NCI-H2081 (cell line): ENCODE data around the gene ELFN2.

Experiments
- DNase-seq, 2 experiments: peaks; one replicate each; lab custom pipeline; 2025; lab: John Stamatoyannopoulos, UW

ELFN2 gene

DNA sequence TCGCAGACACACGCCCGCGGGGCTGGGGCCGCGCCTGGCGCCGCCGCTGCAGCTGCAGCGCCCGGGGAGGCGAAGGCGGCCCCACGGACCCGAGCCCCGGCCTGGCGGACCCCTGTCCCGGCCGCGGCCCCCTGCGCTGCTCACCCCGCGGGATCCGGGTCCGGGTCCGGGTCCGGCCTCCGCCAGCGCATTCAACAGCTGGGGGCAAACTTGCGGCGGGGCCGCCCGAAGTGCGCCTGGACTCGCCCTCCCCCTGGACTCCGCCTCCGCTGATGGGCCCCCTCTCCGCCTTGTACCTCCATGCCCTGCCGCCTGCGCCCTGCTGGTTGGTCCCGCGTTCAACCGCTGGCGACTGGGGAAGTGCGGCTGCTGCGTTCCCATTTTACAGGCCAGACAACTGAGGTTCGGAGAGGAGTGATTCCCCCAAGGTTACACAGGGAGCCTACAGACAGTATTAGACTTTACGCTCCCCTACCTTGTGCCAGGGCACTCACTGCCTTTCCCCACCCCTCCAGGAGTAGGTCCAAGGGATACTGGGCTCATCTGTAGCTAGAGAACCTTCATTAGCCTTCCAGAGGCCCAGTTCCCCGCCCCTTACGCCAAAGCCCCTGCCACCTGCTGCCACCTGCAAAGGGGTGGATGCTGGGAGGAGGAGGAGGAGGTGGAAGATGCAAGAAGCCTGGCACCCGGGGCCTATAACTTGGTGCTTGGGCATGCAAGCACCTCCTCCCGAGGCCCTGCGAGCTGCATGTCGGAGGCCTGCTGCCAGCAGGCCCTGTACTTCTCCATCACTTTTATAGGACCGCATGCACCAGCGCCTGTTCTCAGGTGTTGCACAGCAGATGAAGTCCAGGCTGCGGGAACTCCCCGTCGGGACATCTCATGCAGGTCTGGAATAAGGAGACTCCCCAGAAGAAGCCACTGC lies 694 bp upstream of the ELFN2 start:
- no peak for DNase-seq

DNA sequence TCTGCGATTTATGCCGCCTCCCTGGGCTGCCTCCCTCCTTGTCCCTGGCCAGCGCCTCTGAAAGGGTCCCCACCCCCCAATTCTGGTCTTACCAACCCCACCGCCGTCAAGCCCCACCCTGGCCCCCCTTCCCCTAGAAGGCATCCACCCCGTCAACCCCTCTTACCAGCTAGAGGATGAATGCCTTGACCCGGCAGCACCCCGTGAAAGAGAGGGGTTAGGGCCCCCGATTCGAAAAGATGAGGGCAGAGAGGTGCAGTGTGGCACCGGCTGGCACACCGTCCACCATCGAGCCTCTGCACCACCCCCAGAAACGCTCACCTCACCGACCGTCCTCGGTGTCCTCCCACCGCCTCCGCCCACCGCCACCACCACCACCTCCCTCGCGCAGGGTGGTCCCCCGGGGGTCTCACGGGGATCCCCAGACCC lies 559 bp downstream of the ELFN2 start:
- DNase-seq = no peak

DNA sequence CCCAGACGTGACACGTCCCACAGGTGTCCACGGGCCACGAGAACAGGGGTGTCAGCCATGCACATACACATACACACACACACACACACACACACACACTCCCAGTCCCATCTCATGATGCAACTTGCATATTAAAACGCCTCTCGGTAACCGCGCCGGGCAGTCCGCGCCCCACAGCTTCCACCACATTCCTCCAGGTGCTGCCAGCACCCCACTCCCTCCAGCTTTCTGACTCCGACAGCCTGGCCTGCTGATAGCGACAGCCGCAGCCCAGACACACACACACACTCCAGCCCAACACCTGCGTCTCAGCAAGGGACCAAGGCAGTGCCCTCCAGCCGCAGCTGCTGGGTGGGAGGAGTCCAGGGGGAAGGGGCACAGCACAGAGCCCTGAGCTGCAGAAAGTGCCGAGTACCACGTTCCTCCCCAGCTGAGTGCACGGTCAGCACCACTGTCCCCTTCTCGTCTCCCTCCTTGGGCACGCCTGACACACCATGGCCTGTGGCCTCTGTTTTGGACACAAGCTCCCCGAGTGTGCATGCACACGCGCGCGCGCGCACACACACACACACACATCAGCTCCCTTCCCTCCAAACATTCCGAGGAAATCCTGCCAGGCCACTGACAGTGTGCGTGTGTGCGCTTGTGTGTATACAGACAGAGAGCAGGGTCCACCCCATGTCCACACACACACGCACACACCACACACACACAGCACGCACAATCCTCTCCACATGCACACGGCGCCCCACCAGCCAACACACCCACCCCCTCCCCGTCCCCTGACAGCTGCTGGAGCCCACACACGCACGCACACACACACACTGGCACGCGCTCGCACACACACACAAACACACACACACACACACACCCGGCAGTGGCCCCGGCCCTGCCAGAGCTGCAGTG lies 1.2 kb downstream of the ELFN2 start:
- DNase-seq = peak in 1 of 2 experiments; percentile 18

DNA sequence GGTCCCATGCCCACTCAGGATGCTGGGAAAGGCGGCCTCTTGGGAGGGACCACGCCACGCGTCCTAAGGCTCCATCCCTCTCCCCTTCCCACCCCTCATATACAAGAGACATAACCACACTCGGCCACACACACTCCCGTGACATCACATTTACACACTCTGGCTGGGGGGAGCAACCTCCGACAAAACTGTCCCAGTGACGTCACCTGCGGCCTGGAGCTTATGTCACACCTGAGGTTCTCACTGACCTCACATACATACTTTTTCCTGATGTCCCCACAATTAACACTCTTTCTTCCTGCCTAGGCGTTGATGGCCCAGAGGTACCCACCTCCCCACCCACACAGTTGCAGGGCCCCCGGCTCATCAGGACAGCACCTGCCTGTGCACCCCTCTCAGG lies 1.9 kb downstream of the ELFN2 start:
- no peak for DNase-seq

DNA sequence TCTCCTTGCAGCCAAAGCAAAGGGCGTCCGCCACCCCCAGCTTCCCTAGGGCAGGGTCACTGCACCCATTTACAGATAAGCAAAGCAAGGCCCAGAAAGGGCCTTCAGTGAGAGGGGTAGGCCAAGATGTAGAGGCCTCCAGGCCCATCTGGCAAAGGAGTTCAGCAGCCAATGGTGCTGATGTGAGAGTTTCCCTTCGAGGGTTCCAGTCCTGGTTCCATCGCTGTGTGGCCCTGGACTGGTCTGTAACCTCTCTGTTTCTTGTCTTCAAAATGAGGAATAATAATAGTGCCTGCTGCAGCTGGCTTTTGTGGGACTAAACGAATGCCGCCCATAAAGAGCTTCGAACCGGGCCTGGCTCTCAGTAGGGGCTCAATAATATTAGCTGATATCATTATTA lies 4.0 kb downstream of the ELFN2 start:
- no peak for DNase-seq

DNA sequence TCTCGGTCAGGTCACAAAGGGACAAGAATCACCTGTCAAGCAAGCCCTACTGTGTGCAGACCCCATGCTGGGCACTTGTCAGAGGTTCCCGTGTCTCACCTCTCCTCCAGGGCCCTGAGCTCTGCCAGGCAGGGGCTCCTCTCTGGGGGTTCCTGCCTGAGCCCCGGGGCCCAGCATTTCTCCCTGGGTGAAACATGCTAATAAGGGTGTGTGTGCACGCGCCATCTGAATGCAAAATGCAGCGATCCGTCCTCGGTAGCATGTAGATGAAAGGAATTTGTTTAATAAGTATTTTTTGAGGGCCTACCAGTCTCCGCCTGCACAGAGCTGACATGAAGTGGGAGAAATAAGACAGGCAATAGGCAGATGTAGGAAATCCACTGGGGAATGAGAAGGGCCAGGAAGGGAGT lies 5.8 kb downstream of the ELFN2 start:
- no peak for DNase-seq

DNA sequence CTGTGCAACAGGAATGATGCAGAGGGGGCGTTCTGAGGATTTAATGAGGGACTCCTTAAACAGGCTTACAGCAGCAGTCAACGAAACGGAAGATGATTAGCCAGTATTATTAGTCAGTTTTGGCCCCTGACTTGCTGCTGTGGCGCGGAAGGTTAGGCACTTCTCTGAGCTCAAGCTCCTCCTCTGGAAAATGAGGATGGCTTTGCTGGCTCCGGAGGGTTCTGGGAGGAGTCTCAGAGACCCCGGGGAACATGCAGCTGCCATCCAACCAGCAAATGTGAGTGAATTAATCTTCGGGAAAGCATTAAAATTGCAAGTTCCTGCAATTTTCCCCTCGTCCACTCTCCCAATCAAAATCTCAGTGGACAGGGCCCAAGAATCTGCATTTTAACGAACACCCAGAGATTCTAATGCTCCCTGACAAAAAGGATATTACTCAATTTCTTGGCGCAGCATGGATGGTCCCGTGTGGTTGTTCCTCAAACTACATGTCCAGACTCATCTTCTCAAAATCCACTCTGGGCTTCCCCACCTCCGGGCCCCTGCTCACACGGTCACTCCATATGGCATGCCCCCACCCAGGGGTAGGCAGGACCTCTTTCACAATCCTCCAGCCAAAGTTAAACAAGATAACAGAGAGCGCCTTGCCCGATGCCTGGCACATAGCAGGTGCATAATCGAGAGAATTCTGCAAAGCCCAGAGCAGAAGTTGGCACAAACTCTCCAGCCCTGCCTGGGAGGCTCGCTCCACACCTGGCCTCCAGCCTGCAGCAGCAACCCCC lies 6.4 kb downstream of the ELFN2 start:
- DNase-seq = no peak

DNA sequence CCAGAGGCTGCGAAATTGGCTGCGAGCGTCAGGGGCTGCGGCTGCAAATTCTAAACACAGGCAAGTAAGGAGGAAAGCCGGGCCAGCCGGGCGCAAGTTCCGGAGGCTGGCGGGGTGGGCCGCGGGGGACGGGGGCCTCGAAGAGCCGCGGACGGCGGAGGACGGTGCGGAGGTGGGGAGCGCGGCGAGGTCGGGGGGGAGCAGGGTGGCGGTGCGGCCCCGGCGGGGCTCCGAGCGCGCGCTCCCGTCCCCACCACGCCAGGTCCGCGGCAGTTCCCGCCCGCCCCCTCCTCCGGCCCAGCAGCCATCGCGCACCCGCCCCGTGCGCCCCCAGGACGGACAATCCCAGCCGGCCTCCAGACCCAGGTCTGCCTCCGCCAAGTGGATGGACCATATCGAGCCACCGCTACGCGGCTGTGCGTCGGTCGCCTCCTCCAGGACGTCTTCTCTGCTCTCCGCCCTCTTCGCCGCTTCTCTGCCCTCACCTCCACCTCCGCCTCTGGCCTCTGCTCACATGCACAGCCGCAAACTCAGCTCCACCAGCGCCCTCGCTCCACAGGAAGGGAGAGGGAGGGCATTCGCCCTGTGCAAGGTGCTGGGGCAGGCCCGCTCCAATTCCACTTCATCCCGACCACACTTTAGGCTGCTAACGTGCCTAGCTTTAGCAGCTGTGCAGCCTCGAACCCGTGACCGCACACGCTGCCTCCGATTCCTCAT lies 7.2 kb downstream of the ELFN2 start:
- no peak for DNase-seq

DNA sequence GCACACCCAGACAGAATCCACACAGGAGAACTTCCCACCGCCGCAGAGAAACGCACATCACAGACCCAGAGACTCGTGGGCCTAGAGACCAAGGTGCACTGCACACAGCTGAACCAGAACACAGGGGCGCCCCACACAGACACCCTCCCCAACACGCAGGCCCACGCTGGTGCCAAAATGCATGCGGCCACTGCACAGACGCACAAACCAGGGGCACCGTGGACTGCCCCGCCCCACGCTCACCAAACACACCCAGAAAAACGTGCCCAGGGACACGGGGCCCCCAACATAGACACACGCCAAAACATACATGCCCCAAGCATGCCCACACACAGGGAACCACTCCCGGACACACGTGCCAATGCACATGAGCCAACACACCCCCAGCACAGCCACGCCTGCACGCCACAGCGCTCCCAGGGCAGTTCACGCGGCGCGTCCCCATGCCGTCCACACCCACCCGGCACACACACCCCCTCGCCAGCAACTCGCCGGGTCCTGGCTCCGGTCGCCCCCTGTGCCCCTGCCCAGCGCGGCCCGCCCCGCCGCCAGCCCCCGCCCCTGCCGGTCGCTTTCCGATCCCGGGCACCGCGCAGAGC lies 7.8 kb downstream of the ELFN2 start:
- no peak for DNase-seq

DNA sequence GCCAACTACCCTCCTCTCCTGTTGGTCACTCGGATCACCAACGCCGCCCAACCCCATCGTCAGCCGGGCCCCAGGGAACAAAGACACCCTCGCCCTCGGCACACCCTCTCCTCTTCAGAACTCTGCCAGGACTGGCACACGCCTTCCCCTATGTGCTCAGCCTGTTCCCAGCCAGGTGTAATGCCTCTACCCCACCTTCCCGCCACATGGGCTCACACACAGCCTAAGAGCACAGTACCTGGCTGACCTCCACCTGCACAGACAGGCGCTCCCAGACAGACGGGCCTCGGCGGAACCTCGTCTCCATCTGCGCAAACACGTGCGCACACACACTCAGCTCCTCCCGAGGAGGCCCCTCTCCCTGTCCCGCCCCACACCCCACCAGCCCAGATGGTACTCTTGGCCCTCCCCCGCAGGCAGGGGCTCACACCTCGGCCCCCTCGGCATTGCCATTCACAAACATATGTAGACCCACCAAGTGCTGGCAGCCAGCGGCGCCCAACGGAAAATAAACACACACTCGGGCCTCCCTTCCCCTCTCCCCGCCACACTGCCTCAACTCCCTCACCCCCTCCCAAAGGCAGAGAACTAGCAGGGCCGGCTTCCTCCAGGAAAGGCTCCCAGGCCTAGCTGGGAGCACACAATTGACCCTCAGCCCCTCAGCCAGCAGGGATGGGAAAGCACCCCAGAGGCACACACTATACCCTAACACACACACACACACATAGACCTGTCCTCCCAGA lies 8.5 kb downstream of the ELFN2 start:
- DNase-seq = no peak

DNA sequence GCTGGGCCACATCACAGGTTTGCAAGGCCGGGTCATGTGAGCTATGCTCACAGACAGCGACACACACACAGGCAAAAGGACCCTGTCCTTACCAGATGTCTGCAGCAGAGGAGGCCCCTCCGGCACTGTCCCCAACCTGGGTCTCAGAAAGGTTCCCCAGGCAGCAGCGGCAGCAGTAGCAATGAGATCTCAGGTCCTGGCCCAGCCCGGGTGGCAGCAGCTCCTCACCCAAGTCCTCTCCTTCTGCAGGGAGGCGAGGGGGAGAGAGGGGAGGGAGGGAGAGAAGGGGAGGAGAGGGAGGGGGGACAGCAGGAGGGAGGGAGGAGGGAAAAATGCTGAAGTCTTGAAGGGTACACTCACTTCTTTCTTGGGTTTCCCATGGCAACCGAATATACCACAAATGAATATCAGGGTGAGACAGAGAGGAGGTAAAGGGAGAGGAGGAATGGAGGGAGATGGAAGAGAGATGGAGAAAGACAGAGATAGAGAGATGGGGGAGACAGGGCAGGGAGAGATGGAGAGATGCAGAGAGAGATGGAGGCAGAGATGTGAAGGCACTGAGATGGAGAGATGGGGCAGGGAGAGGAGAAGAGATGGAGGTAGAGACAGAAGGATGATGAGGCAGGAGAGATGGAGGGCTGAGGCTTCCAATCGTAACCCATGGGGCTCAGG lies 9.5 kb downstream of the ELFN2 start:
- no peak for DNase-seq

DNA sequence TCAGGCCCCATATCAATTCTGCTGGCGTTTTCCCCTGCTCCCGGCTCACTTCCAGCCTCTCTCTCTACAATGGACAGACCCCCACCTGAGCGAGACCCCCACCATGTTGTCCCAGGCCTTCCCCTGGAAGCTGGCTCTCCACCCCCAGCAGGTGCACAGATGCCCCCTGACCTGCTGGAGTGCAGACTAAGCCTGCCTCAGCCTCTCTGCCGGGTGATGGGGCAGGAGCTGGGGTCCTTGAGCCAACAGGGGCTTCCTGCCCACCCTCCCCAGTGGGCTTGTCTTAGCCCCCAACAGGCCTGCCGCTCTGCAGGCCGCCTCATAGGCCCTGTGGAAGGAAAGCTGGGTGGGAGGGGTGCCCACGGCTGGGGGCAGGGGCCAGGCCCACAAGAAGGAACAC lies 10.0 kb downstream of the ELFN2 start:
- no peak for DNase-seq

DNA sequence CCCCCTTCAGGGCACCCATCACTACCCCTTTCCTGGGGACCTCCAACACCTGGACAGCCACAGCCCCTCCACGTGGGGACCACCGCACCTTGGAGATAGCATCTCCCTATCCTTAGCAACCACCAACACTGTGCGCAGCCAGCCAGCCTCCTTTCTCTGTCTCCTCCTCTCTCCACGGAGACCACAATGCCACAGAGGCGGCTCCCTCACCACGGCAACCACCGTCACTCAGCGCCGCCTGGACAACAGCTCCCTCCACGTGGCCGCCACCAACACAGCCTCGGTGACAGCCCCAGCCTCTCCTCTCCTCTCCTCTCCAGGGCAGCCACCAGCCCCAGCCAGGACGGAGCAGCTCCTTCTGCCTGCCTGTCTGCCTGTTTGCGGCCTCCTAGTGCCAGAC lies 10.5 kb downstream of the ELFN2 start:
- DNase-seq = no peak

DNA sequence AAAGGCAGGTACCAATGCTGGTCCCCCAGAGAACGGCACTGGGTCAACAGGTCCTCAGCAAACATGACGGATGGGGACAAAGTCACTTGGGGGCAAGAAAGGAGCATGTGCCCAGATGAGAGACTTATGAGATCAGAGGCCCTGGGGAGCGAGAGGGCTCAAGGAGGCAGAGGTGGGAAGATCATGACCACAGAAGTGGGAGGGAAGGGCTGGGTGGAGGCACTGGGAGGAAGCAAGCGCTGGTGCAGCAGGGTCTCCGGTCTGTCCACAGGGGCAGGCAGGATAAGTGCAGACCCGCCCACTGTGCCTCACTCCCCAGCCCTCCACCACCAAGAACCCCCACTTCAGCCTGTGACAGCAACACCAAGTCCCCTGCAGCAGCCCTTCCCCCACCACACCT lies 10.9 kb downstream of the ELFN2 start:
- DNase-seq = no peak

DNA sequence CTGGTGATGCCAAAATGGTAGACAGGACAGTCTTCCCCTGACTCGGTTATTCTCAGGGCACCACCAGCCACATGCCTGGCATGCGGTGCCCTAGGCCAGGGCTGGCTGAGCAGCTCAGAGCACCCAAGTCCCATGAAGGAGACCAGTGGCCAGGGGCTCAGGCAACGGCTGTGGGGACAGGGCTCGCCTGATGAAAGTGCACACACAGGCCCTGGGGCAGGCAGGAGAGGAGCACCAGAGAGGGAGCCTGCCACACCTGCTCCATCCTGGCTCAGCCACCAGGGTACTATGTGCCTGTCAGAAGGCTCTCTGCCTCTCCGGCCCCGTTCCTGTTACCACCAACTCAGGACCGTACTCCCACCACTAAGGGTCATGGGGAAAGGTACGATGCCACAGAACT lies 12.1 kb downstream of the ELFN2 start:
- DNase-seq = no peak

DNA sequence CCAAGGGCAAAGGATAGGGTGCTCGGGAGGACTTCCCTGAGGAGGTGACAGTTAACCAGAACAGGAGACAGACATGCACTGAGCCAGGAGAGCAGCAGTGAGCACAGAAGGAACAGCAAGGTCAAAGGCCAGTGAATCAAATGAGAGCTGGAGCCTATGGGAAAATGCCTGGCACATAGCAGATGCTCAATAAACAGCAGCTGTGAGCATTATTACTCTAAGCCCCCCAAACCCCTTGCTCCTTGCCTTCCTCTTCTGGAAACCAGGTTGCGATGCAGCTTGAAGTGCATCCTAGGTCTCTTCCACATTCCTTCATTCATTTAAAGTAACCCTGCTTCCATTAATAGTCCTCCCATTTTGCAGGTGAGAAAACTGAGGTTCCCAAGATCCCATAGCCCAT lies 13.0 kb downstream of the ELFN2 start:
- DNase-seq = no peak

DNA sequence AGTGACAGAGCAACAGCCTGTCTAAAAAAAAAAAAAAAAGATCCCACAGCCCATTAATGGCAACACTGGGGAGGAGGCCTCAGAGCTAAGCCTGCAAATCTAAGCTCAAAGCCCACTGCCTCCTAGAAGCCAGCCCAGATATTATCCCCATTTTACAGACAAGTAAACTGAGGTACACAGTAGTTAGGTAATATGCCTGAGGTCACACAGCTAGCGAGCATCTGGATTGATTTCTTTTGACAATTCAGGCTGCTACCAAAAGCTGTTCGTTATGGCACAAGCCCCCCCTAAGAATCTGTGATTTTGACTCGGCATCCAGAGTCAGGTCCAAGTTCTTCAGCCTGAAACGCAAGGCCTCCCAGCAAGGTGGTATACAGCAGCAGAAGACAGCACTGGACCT lies 13.7 kb downstream of the ELFN2 start:
- DNase-seq = no peak

DNA sequence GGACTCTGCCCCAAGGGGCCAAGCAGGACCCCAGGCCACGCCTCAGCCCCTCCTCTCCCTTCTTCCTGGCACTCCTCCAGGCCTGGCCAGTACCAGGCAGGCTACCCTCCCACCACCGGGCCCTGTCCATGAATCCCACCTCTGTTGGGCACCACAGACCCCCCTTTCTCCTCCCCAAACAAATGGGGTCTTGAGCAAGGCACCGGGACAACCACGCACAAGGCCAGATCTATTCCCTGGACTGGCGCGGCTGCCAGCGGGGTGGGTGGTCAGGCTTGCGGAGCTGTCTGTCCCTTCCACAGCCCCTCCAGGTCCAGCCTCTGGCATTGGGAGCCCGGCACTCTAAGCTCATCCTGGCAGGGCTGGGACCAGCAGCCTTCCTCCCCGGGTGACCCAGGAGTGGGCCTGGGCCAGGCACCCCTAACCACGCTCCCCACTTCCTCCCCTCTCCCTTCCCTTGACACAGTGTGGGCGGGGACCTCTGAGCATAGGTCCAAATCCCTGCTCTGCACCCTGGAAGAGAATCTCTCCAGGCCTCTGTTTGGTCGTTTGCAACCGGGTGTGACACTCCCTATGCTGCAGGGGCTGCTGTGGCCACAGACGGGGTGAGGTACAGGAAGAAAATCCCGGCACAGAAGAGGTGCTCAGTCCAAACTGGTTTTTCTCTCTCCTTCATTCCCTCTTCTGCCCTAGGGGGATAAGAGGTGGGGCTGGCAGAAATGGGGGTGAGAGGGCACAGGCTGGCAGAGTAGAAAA lies 14.6 kb downstream of the ELFN2 start:
- DNase-seq = no peak

DNA sequence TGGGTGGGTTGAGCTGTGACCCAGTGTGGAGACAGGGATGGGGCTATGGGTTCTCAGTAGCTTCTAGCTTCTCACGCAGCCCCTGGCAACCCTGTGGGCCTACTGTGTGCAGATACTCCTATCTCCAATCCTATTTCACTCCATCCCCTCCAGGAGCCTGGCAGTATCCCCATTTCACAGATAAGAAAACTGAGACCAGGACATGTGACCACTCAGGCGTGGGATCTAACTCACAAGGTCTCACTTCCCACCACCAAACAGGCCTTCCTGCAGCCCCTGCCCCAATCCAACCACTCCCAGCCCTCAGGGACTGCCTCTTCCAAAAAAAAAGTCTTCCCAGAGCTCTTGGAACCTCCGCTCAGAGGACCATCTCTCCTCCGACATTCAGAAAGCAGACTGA lies 15.6 kb downstream of the ELFN2 start:
- no peak for DNase-seq
